ENCODE measurements around the gene NTM.
A peak's percentile ranks its signal among the peaks of the same experiment; 100 is the strongest.

Gene NTM

DNA sequence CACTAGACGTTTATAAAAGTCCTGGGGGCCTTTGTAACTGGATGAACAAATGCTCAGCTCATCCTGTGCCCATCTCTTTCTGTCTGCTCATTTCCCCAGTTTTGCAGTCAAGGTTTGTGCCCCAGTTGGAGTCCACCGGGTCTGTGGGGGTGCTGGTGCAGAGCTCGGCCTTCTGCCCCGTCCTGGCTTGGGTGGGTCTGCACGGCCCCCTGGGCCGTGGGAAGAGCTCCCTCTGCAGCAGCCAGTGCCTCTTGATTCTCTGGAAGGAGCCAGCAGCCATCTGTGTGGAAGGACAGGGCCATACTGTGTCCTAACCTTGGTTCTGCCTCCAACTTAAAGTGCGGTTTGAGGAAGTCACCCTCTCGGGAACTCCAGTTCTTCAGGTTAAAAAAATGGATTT lies 140.2 kb downstream of the NTM start:
- no peak for DNase-seq

DNA sequence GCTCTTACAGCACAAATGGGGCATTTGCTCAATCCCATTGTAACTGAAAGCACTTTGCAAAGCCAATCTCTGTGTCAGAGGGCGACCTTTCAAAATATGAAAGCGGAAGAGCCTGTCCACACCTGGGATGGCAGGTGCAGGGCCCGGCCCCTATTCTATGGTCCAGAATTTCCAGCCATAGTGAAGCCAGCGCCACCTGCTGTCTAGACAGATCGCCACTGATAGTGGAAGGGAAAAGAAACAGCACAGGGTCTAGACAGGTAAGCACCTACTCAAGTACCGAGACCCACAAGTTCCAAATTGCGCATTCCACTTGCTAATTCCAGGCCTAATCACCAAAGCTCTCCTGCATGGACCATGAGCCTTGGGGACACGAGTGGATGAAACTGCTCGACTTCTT lies 141.4 kb downstream of the NTM start:
- DNase-seq, result peak; percentile 5

- no peak for DNase-seq
These were observed 141.8 kb downstream of the NTM start for GRCh38 chr11:131512228-131512627.

- no peak for DNase-seq
These were observed 143.6 kb downstream of the NTM start for GRCh38 chr11:131514062-131514461.

DNA sequence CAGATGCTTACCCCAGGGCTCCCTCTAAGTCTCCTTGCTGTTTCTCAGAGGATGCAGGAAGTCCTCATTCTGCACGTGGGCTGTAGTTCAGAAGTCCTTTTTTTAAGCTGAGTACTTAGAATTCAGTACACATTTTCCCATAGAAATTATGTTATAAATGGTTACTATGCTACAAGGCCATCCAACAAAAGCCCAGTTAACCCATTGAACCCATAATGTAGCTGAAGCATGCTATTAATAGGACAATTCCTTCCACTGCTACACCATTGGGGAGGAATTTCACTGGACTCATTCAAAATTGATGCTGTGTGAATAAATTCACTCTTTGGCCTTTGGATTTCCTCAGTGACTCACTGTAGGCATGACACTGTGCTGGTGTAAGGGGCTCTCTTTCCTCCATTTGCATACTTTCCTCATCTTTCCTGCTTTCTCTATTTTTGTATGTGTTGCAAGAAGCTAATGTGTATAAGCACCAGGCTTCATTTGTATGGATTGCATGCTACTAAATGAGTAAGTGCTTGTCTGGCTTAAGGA lies 148.0 kb downstream of the NTM start:
- no peak for DNase-seq

DNA sequence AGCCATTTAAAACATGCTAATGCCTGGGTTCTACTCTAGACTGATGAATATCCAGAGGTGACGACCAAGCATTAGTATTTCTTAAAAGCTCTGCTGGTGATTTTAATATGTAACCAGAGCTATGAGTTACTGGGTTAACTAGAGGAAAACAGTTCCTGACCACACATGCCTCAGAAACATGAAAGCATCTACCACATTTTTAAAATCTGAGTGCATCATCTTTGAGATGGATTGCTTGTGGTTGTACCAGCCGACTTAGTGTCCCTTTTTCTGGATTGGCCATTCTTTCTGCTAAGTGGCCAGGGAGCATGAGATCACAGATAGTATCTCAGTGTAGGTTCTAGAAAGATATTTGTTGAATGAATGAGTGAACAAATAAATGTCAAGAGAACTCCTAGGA lies 152.4 kb downstream of the NTM start:
- no peak for DNase-seq

DNA sequence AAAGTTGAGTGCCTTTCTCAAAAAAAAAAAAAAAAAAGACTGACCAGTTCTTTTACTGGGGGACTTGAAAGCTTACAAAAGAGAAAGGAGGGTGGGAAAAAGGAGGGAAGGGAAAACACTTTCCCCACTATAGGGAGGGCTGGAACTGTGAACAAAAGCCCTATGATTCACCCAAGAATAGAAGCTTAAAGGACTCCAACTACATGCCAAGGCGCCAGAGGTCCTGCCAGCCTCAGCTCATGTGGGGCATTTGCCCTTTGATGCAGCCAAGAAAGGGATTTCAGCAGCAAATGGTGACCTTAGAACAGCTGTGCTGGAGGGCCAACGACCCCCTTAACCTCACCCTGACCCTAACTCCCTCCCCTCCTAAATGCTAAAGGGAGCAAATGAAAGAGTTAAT lies 160.0 kb downstream of the NTM start:
- no peak for DNase-seq

DNA sequence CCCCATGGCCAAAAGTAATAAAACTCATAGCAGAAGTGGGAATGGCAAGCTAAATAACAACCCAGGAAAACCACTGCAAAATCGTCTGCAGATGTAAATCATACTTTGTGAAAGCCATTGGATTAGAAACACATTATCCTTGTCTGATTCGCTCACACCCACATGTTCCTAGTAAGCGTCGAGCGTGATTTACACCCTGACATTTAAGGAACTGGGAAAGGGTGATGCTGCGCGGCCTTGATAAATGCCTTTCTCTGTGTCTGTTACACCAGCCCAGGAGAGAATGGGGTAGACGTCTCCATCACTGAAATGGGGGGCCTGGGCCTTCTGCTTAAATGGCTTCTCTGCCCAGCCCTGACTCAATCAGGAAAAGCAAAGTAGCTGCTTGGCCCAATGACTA lies 162.7 kb downstream of the NTM start:
- no peak for DNase-seq

GRCh38 chr11:131533998-131534397 lies 163.6 kb downstream of the NTM start:
- no peak for DNase-seq

DNA sequence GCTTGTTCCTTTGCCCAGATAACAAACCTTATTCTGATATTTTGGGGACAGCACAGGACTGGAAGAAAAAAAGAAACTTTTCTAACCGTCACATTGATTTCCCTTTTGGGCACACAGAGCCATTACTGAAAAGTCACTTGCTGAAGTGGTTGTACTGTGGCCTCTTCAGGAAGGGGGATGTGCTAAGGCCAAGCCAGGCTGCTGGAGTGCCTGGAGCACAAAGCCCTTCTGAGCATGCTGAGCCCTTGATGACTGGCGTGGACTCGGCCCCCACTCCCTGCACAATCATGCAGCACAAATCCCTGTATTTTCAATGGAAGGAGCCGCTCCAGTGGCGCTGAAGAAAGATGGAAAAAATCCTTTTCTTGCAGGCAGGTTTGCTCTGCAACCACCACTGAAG lies 164.2 kb downstream of the NTM start:
- no peak for DNase-seq

- no peak for DNase-seq
These were observed 165.7 kb downstream of the NTM start for GRCh38 chr11:131536159-131536558.

DNA sequence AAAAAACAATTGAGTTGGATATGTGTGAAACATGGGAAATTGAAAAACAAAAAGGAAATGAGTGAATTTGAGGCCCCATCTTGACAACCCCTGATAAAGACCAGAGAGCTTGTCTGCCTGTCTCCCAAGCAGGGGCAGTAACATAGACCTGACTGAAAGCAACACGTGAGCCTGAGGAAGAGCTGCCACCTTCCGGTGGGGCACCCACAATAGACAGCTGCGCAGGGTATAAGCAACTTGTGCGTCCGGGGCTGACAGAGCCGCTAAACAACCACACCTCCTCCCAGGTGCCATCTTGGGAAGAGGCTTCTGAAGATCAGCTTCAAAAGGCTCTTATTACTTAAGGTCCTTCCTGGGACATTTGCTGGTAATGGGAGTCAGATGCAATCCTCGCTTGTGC lies 166.8 kb downstream of the NTM start:
- no peak for DNase-seq

- DNase-seq, result no peak
These were observed 167.3 kb downstream of the NTM start for GRCh38 chr11:131537748-131538147.

GRCh38 chr11:131538322-131538721 lies 167.9 kb downstream of the NTM start:
- DNase-seq, result no peak

- DNase-seq, result no peak
These were observed 170.3 kb downstream of the NTM start for GRCh38 chr11:131540676-131541075.

DNA sequence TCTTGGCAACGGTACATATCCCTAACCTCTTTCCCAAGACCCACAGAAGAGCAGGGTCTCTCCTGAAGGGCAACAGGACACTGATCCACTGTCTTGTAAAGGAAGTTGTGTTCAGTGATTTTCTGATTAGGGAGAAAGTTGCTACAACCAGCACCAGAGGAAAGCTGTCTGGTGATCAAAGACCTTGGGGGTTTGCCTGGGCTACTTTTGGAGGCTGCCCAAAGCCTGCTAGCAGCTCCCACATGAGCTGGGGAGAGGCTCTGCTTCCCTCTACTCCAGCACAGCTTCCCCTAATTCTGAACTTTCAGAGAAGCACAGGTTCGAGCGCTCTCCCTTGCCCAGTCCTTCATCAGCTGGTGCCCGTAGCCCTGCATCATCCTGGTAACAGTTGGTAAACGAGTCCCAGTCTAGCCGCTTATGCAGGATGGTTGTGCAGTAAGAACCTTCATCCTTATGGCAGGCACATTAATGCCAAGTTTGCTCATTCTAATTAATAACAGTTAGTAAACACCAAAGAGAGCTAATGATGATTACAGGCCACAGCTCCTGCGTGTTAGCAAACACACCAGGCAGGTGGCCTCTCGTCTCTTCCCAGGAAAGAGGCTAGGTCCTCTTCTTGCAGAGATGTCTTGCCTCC lies 173.1 kb downstream of the NTM start:
- DNase-seq, result no peak

GRCh38 chr11:131544591-131544990 lies 174.2 kb downstream of the NTM start:
- no peak for DNase-seq

GRCh38 chr11:131546218-131546895 lies 175.9 kb downstream of the NTM start:
- DNase-seq, result no peak

DNA sequence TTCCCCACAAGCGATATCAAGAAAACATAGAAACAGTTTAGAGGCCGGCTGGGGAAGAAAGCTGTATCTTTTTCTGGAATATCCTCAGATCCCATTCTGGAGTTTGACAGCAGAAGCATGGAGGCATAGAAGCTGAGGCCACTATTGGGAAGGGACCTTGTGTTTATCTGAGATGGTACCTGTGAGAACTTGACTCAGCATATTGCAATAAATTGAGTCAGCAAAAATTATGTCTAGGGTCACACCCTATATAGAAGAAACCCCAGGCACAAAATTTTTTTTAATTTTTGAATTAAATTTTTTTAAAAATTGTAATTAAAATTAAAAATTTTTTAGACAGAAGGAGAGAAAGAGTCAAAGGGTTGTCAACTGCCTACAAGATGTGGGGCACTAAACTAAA lies 178.7 kb downstream of the NTM start:
- DNase-seq, result no peak

DNA sequence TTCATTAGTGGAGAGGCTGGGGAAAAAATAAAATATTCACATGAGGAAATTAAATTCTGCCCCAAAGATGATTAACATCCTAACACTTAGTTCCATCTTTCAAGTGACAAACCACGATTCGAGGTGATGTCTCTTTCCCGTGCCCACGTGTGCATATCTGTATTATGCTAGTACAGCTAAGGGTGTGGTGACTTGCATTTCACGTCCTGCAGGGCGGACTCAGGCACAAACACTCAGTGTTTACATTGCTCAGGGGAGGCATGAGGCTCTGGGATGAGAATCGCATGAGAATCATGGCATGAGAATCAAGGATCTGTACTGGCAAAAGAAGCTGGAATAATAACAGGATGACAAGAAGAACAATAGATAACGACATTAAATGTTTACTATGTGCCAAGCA lies 179.4 kb downstream of the NTM start:
- DNase-seq, result no peak

GRCh38 chr11:131560287-131560686 lies 189.9 kb downstream of the NTM start:
- no peak for DNase-seq

DNA sequence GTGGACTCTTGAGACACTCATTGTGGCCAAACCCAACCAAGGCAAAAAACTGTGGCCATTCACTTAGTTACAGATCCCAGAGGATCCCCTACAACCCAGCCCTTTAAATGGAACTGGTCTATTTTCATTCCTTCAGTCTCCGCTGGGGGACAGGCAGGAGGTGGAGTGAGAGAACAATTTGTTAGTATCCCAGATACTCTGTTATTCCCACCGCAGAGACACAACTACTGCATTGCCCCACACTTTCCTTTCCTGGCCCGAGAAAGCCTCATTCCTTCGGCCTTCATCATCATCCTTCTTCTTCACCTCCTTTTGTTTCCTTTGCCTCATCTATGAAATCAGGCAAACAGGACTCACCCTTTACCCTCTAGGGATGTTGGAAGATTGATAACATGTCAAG lies 191.1 kb downstream of the NTM start:
- no peak for DNase-seq

GRCh38 chr11:131561972-131562371 lies 191.6 kb downstream of the NTM start:
- DNase-seq, result no peak

GRCh38 chr11:131568318-131568717 lies 197.9 kb downstream of the NTM start:
- no peak for DNase-seq

DNA sequence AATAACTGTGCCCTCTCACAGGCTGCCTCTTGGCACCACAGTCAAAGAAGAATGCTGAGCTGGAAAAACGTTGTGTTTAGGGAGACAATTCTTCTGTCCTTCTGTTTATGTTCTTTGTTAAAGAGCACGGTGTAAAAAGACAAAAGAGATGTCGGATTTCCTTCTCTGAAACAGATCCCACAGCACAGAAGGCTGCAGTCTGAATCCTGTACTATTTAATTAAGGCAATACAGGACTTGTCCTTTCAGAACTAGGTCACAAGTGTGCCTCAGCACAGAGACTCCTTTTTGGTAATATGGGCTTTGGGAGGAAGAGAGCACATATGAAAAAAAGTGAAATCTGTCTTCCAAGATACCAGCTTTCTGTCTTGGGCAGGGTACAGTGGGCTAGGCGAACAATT lies 201.2 kb downstream of the NTM start:
- no peak for DNase-seq

All from activated CD4-positive, alpha-beta T cell treated with anti-CD3 and anti-CD28 coated beads, Interleukin-10, Interleukin-2, amounts not matched to agents 100 ng/mL and 50 ng/mL, durations not matched to agents 16 hours and 8 hours (primary cell).